ENCODE data around the gene CATSPERD. TPM values are rescaled to one million over a fixed set of nuclear protein-coding genes. Genes with fewer than 3 reads are reported as not detected.

Gene CATSPERD
- total and polyA plus RNA-seq, 4 experiments from 2014 or later, result not detected

DNA sequence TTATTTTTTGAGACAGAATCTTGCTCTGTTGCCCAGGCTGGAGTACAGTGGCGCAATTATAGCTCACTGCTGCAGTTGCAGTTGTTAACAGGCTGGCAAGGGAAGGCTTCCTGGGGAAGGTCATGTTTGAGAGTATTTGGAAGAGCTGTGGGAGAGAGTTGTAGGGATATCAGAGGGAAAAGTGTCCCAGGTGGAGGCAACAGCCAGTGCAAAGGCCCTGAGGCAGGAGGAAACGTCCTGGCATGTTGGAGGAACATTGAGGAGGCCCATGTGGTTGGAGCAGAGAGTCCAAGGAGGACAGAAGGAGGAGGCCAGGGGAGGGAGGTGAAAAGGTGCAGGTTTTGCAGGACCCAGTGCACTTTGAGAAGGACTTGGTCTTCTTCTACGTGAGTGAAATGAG is 72.8 kb downstream of the CATSPERD start:
- intact Hi-C loops (cut with micrococcal nuclease), result loop anchor here (10.0 kb wide), 1 partner anchor 572 kb away; the partner anchor contains the start of gene CLPP
- CTCF ChIA-PET (ENCODE audit: partially characterized antibody), result interaction anchor here (0.6 to 6.2 kb wide), 5 partner anchors 11 to 229 kb away, joined by 3 to 43 read pairs (median 3); partner anchors contain the start of gene NRTN
- Mint-ChIP-seq H3K9me3 (peaks cover 0 to 4% (median 0%) of the 10 kb centered on the region in 8 donors), H3K4me3 (peak overlapping the region in 1 of 8 donors; percentile 35), H3K27me3 (peaks cover 0 to 2% of the 10 kb centered on the region in 2 donors), H3K4me1 (peaks cover 10 to 20% (median 12%) of the 10 kb centered on the region in 4 donors), H3K27ac (no peak overlapping the region), H3K36me3 (peaks cover 9 to 20% of the 10 kb centered on the region in 2 donors)
- H3K27me3 ChIP-seq (ENCODE audit: insufficient read depth, low read length), result no peaks in the 10 kb centered on the region
- POLR2A ChIA-PET (ENCODE audit: partially characterized antibody), result interaction anchor here (1.2 kb wide), 1 partner anchor 11 kb away, joined by 3 read pairs; no protein-coding TSS in a partner anchor
- no peak overlapping the region for H3K27ac ChIP-seq (ENCODE audit: low read depth, low read length)
- peaks cover 18% of the 10 kb centered on the region for H3K36me3 ChIP-seq (ENCODE audit: insufficient read depth, low read length)
- no peak overlapping the region for H3K4me3 ChIP-seq (ENCODE audit: low read length in 2 of 2)
- no peaks in the 10 kb centered on the region for H3K9me3 ChIP-seq (ENCODE audit: control insufficient read depth in 1 of 2, low read length in 2 of 2)
- DNase-seq, result no peak
- peaks cover 14% of the 10 kb centered on the region for H3K4me1 ChIP-seq (ENCODE audit: insufficient read depth, low read length)

DNA sequence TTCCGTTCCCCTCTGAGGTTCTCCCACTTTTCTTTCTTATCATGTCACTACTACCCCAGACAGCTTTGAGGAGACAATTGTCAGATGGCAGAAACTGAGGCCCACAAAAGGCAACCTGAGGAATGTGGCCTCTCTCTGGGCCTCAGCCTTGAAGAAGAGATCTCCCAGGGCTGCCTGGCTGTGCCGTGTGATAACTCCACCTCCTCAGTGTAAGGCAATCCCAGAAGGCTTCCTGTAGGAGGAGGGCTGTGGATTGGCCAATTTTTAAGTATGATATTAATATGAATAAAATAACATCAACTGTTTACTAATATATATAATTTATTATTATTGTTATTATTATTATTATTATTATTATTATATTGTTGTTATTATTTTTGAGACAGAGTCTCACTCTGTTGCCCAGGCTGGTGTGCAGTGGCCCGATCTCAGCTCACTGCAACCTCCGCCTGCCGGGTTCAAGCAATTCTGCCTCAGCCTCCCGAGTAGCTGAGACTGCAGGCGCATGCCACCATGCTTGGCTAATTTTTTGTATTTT is 75.0 kb downstream of the CATSPERD start:
- Histone ChIP-seq H3K36me3 (ENCODE audit: insufficient read depth, low read length) (no peaks in the 10 kb centered on the region), H3K4me3 (ENCODE audit: low read length in 2 of 2) (no peak overlapping the region), H3K4me1 (ENCODE audit: insufficient read depth, low read length) (peaks cover 5% of the 10 kb centered on the region), H3K27ac (ENCODE audit: low read depth, low read length) (no peak overlapping the region), H3K9me3 (ENCODE audit: control insufficient read depth in 1 of 2, low read length in 2 of 2) (no peaks in the 10 kb centered on the region), H3K27me3 (ENCODE audit: insufficient read depth, low read length) (no peaks in the 10 kb centered on the region)
- ChIA-PET POLR2A (ENCODE audit: partially characterized antibody) (interaction anchor here (0.9 kb wide), 1 partner anchor 33 kb away, joined by 3 read pairs; no protein-coding TSS in a partner anchor), CTCF (ENCODE audit: partially characterized antibody) (interaction anchor here (1.6 to 6.2 kb wide), 2 partner anchors 8 to 227 kb away, joined by 9 to 43 read pairs; partner anchors contain the start of gene NRTN)
- peaks cover 1 to 7% of the 10 kb centered on the region in 2 donors for H3K36me3 Mint-ChIP-seq
- intact Hi-C loops (cut with micrococcal nuclease), result loop anchor here (10.0 kb wide), 1 partner anchor 569 kb away; the partner anchor contains the start of gene CLPP
- no peak overlapping the region for H3K27ac Mint-ChIP-seq
- peaks cover 0 to 4% (median 0%) of the 10 kb centered on the region in 8 donors for H3K9me3 Mint-ChIP-seq
- H3K4me3 Mint-ChIP-seq, result no peak overlapping the region
- DNase-seq, result no peak
- H3K27me3 Mint-ChIP-seq, result peaks cover 6 to 7% of the 10 kb centered on the region in 2 donors
- peaks cover 5 to 9% (median 7%) of the 10 kb centered on the region in 4 donors for H3K4me1 Mint-ChIP-seq

DNA sequence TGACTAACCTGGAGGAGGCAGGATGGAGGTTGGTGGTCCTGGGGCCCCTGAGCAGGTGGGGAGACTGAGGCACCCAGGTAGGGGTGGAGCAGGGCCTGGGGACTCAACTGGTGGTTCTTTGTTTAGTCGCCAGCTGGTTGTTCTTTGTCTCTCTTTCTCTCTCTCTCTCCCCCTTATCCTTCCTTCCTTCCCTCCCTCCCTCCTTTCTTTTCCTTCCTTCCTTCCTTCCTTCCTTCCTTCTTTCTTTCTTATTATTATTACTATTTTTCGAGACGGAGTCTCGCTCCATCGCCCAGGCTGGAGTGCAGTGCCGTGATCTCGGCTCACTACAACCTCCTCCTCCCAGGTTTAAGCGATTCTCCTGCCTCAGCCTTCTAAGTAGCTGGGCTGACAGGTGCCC is 77.8 kb downstream of the CATSPERD start:
- no peaks in the 10 kb centered on the region for H3K9me3 Mint-ChIP-seq
- no peaks in the 10 kb centered on the region for H3K36me3 Mint-ChIP-seq
- no peak overlapping the region for H3K27ac Mint-ChIP-seq
- Histone ChIP-seq H3K27me3 (ENCODE audit: insufficient read depth, low read length) (no peaks in the 10 kb centered on the region), H3K4me1 (ENCODE audit: insufficient read depth, low read length) (peaks cover 6% of the 10 kb centered on the region), H3K4me3 (ENCODE audit: low read length in 2 of 2) (no peak overlapping the region), H3K27ac (ENCODE audit: low read depth, low read length) (no peak overlapping the region), H3K36me3 (ENCODE audit: insufficient read depth, low read length) (no peaks in the 10 kb centered on the region), H3K9me3 (ENCODE audit: control insufficient read depth in 1 of 2, low read length in 2 of 2) (no peaks in the 10 kb centered on the region)
- intact Hi-C loops (cut with micrococcal nuclease), result loop anchor here (10.0 kb wide), 1 partner anchor 567 kb away; the partner anchor contains the start of gene CLPP
- no peak for DNase-seq
- no peak overlapping the region for H3K4me3 Mint-ChIP-seq
- POLR2A ChIA-PET (ENCODE audit: partially characterized antibody), result no interaction called here
- H3K27me3 Mint-ChIP-seq, result peaks cover 10 to 14% of the 10 kb centered on the region in 2 donors
- CTCF ChIA-PET (ENCODE audit: partially characterized antibody), result no interaction called here
- H3K4me1 Mint-ChIP-seq, result peaks cover 5 to 11% (median 5%) of the 10 kb centered on the region in 4 donors

DNA sequence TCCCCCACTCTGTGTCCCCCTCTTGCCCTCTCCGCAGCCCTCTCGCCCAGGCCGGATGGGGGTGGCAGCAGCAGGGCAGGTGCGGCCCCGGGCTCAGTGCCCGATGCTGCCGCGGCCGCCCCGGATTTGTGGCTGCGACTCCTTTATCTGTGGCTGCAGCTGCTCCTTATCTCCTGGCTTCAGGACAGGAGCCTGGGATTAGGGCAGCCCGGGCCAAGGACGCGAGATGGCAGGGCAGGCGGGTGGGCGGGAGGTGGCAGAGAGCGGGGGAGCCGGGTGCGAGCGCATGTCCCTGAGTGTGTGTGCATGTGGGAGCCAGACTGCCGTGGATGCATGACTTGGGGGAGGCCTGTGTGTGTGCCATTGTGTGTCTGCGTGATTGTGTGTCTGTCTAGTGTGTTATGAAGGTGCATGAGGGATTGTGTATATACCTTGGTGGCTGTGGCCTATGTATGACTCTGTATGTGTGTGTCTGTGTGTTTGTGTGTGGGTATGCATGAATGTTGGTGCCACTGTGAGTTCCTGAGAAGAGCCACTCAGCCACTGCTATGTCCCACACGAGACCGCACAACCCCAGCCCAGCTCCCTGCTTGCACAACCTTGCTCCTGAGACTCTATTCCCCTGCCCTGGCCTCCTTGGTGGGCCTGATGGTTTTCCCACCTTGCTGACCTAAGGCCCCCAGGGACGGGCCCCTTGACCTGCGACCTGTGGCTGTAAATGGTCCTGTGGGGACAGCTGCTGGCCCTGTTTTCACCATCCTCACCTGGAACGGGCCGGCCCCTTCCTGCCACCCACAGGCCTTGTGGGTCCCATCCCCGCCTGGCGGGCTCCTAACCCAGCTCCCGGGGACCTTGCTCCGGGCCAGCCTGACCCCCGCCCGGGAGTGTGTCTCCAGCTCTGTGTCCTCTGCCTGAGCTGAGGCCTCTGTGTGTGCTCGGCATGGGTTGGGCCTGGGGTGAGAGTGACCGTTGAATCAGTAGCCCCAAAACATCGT is 79.1 kb downstream of the CATSPERD start:
- POLR2A ChIA-PET (ENCODE audit: partially characterized antibody), result interaction anchor here (1.0 kb wide), 1 partner anchor 10 kb away, joined by 4 read pairs; no protein-coding TSS in a partner anchor
- H3K4me3 Mint-ChIP-seq, result no peak overlapping the region

DNA sequence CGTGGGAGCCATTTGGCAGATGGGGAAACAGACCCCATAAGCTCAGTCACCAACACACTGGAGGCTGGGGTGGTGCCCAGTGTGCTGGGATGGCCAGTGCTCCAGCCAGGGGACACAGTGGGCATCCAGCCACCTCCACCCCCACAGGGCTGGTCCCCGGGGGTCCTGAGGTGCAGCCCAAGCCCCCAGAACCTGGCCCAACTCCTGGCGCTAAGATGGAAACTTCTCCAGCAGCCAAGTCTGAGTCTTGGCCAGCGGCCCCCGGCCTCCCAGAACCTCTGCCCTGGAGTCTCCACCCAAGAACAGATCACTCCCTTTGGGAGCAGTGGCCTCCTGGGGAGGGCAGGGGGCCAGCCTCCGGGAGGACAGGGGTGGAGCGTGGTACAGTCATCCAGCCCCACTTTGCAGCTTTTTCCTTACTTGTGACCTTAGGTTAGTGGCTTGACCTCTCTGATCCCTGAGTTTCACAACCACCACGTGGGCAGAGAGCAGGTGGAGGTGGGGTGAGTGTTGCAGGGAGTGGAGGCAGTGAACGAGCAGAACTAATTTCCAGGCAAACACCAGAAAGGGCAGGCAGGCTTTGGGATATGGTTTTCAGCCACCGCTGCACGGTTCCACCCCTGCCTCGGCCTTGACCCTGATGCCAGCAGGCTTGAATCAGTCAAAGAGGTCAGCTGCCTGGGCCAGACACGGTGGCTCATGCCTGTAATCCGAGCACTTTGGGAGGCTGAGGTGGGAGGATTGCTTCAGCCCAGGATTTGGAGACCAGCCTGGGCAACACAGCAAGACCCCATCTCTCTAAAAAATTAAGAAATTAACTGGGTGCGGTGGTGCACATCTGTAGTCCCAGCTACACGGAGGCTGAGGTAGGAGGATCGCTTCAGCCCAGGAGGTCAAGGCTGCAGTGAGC is 80.2 kb downstream of the CATSPERD start:
- Mint-ChIP-seq H3K27ac (no peak overlapping the region), H3K4me3 (peak overlapping the region in 1 of 8 donors; percentile 23), H3K4me1 (peaks cover 6 to 22% (median 15%) of the 10 kb centered on the region in 4 donors), H3K36me3 (no peaks in the 10 kb centered on the region), H3K27me3 (peaks cover 10 to 14% of the 10 kb centered on the region in 2 donors), H3K9me3 (no peaks in the 10 kb centered on the region)
- no peaks in the 10 kb centered on the region for H3K36me3 ChIP-seq (ENCODE audit: insufficient read depth, low read length)
- no peaks in the 10 kb centered on the region for H3K9me3 ChIP-seq (ENCODE audit: control insufficient read depth in 1 of 2, low read length in 2 of 2)
- CTCF ChIA-PET (ENCODE audit: partially characterized antibody), result no interaction called here
- no peak overlapping the region for H3K27ac ChIP-seq (ENCODE audit: low read depth, low read length)
- DNase-seq, result no peak
- H3K4me3 ChIP-seq (ENCODE audit: low read length in 2 of 2), result no peak overlapping the region
- peaks cover 20% of the 10 kb centered on the region for H3K4me1 ChIP-seq (ENCODE audit: insufficient read depth, low read length)
- H3K27me3 ChIP-seq (ENCODE audit: insufficient read depth, low read length), result no peaks in the 10 kb centered on the region
- intact Hi-C loops (cut with micrococcal nuclease), result no loop called here
- POLR2A ChIA-PET (ENCODE audit: partially characterized antibody), result interaction anchor here (1.0 kb wide), 1 partner anchor 11 kb away, joined by 4 read pairs; no protein-coding TSS in a partner anchor

More for the DNA sequence above, 79.1 kb downstream of the CATSPERD start:
- Mint-ChIP-seq H3K9me3 (no peaks in the 10 kb centered on the region), H3K27me3 (peaks cover 10 to 14% of the 10 kb centered on the region in 2 donors), H3K27ac (no peak overlapping the region), H3K36me3 (no peaks in the 10 kb centered on the region), H3K4me1 (peaks cover 6 to 21% (median 13%) of the 10 kb centered on the region in 4 donors)
- Histone ChIP-seq H3K4me1 (ENCODE audit: insufficient read depth, low read length) (peaks cover 19% of the 10 kb centered on the region), H3K4me3 (ENCODE audit: low read length in 2 of 2) (no peak overlapping the region), H3K36me3 (ENCODE audit: insufficient read depth, low read length) (no peaks in the 10 kb centered on the region), H3K27me3 (ENCODE audit: insufficient read depth, low read length) (no peaks in the 10 kb centered on the region), H3K9me3 (ENCODE audit: control insufficient read depth in 1 of 2, low read length in 2 of 2) (no peaks in the 10 kb centered on the region), H3K27ac (ENCODE audit: low read depth, low read length) (no peak overlapping the region)
- CTCF ChIA-PET (ENCODE audit: partially characterized antibody), result no interaction called here
- DNase-seq, result no peak
- intact Hi-C loops (cut with micrococcal nuclease), result loop anchor here (10.0 kb wide), 1 partner anchor 565 kb away; the partner anchor contains the start of gene CLPP

DNA sequence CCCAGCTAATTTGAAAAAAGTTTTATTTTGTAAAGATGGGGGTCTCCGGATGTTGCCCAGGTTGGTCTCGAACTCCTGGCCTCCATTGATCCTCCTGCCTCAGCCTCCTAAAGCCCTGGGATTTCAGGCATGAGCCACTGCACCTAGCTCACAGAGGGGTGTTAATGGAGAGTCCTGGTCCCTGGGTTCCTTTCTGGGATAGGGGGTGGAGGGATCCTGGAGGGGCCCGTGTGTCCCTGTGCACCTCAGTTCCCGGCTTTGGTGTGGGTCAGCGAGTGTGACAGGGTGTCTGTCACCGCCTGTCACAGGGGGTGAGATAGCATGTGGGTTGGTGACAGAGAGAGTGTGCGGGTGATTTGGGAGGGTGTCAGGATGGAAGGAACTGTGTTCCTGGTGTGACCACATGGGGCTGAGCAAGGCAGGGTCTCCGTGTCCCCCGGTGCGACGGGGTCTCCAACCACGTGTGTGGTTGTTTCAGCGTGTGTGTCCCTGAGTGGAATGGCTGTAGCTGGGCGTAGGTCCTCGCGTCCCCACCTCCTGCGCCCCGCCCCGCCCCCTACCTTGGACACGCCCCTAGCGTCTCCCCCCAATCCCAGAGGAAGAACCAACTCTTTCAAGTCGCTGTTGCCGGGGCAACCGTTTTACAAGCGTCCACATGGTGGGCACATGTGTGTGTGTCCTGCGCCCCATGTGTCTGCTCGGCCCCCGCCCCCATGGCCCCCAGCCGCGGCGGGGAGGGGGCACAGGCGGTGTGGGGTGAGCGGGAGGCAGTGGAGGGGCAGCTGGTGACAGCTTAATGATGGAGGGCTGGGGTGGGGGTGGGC is 81.6 kb downstream of the CATSPERD start:
- Histone ChIP-seq H3K27ac (ENCODE audit: low read depth, low read length) (no peak overlapping the region), H3K36me3 (ENCODE audit: insufficient read depth, low read length) (no peaks in the 10 kb centered on the region), H3K9me3 (ENCODE audit: control insufficient read depth in 1 of 2, low read length in 2 of 2) (no peaks in the 10 kb centered on the region), H3K4me1 (ENCODE audit: insufficient read depth, low read length) (peaks cover 20% of the 10 kb centered on the region), H3K27me3 (ENCODE audit: insufficient read depth, low read length) (no peaks in the 10 kb centered on the region), H3K4me3 (ENCODE audit: low read length in 2 of 2) (no peak overlapping the region)
- H3K4me3 Mint-ChIP-seq, result peak overlapping the region in 6 of 8 donors; percentile 6 to 64 (median 30)
- peaks cover 11 to 14% of the 10 kb centered on the region in 2 donors for H3K27me3 Mint-ChIP-seq
- no peaks in the 10 kb centered on the region for H3K9me3 Mint-ChIP-seq
- H3K27ac Mint-ChIP-seq, result peak overlapping the region in 1 of 7 donors; percentile 77
- ChIA-PET CTCF (ENCODE audit: partially characterized antibody) (interaction anchor here (0.6 to 0.7 kb wide), 2 partner anchors 220 to 534 kb away, joined by 3 read pairs; no protein-coding TSS in a partner anchor), POLR2A (ENCODE audit: partially characterized antibody) (no interaction called here)
- DNase-seq, result no peak
- no peaks in the 10 kb centered on the region for H3K36me3 Mint-ChIP-seq
- H3K4me1 Mint-ChIP-seq, result peaks cover 6 to 27% (median 15%) of the 10 kb centered on the region in 4 donors
- intact Hi-C loops (cut with micrococcal nuclease), result no loop called here
